Neutrophil (primary cell): ENCODE data around the gene KNCN.

Source experiments
- H3K27ac ChIP-seq: fragments of 200-600 bp; sonication (generic); 2 replicates; pipeline ENCODE4 v1.5.1; 2016; ENCODE audit warnings: mild to moderate bottlenecking, moderate library complexity
- H3K27me3 ChIP-seq: fragments of 200-600 bp; sonication (generic); 2 replicates; pipeline ENCODE4 v1.6.0; 2016; ENCODE audit warnings: mild to moderate bottlenecking
- H3K36me3 ChIP-seq: fragments of 200-600 bp; sonication (generic); 2 replicates; pipeline ENCODE4 v1.5.1; 2017
- H3K4me1 ChIP-seq, 2 experiments: fragments of 200-600 bp in 1 of 2; sonication (generic) in 1 of 2; 1 replicate in 1 of 2; 2 replicates in 1 of 2; pipeline versions ENCODE4 v1.5.1 to v1.6.1; 2013 to 2016; ENCODE audit warnings: low read depth in 1 of 2, low read length in 1 of 2, mild to moderate bottlenecking in 1 of 2, moderate library complexity in 1 of 2; ENCODE audit not compliant: control insufficient read depth in 1 of 2, insufficient read depth in 1 of 2
- H3K4me3 ChIP-seq, 2 experiments: fragments of 200-600 bp in 1 of 2; sonication (generic) in 1 of 2; 1 replicate in 1 of 2; 2 replicates in 1 of 2; pipeline ENCODE4 v1.5.1; 2013 to 2016; ENCODE audit warnings: low read depth in 1 of 2, low read length in 1 of 2, mild to moderate bottlenecking in 1 of 2, moderate library complexity in 1 of 2
- H3K9me3 ChIP-seq: fragments of 200-600 bp; sonication (generic); 2 replicates; pipeline ENCODE4 v1.5.1; 2016
- TF ChIP-seq, protein P1 (sequence below): fragments of 200-600 bp; sonication (generic); IDR thresholded peaks from 2 replicates; pipeline ENCODE4 v1.5.1; 2016; ENCODE audit warnings: antibody characterized with exemption

The KNCN gene

DNA sequence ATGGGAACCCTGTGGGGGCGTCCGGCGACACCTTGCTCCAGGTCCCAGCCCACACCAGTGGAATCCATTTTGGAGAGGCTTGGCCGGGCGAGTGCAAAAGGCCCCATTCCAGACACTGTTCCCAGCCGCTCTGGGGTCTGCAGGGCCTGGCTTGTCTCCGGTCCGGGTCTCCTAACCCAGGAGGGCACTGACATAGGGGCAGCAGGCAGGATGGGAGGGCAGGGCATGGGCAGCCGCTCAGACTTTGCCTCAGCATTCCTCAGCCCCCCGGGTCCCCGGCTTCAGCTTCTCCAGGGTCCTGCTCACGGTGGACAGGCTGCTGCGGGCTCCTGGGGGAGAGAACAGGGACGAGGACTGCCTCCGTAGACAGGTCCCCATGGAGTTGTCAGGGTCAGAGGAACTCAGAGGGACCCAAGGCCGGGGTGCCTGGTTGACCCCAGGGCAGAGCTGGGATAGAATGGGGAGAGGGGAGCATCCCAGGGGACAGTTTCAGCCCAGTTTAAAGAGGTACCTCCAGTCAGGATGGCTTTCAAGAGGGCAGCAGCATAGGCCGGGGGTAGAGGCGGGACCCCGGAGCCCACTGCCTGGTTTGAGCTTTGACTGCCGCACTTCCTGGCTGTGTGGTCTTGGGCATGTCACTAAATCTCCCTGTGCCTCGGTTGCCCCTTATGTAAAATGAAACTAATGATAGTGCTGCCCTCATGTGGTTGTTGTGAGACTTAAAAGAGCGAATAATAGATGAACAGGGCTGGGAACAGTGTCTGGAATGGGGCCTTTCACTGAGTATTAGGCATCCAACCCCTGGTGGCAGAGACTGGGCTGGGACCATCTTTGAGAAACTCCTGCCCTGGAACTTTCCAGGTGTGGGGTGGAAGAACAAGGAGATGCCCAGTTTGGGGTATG lies 3.7 kb downstream of the KNCN start:
- Histone ChIP-seq H3K9me3 (no peaks in the 10 kb centered on the region), H3K4me1 (no peaks in the 10 kb centered on the region), H3K27me3 (peaks cover 70% of the 10 kb centered on the region), H3K36me3 (no peaks in the 10 kb centered on the region), H3K27ac (no peak overlapping the region), H3K4me3 (no peak overlapping the region)
- TF ChIP-seq, protein P1, sequence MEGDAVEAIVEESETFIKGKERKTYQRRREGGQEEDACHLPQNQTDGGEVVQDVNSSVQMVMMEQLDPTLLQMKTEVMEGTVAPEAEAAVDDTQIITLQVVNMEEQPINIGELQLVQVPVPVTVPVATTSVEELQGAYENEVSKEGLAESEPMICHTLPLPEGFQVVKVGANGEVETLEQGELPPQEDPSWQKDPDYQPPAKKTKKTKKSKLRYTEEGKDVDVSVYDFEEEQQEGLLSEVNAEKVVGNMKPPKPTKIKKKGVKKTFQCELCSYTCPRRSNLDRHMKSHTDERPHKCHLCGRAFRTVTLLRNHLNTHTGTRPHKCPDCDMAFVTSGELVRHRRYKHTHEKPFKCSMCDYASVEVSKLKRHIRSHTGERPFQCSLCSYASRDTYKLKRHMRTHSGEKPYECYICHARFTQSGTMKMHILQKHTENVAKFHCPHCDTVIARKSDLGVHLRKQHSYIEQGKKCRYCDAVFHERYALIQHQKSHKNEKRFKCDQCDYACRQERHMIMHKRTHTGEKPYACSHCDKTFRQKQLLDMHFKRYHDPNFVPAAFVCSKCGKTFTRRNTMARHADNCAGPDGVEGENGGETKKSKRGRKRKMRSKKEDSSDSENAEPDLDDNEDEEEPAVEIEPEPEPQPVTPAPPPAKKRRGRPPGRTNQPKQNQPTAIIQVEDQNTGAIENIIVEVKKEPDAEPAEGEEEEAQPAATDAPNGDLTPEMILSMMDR, result no peak

DNA sequence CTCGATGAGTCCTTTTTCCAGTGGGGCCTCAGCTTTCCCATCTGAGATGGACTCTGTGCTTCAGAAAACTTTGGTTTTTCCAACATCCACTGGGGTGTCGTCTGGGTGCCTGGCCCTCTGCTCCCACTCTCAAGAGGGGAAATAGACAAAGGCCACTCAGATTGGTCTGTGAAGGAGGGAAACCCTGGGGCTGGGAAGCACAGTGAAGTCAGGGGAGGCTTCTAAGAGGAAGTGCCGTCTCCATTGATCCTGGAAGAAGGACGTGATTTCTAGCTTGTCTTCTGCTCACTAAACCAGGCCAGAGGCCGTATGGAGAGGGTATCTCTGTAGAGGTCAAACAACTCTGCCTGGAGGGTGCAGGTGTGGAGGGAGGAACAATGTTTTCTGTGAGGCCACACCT lies 5.2 kb downstream of the KNCN start:
- TF ChIP-seq, protein P1, result no peak
- H3K27ac ChIP-seq, result no peak overlapping the region

DNA sequence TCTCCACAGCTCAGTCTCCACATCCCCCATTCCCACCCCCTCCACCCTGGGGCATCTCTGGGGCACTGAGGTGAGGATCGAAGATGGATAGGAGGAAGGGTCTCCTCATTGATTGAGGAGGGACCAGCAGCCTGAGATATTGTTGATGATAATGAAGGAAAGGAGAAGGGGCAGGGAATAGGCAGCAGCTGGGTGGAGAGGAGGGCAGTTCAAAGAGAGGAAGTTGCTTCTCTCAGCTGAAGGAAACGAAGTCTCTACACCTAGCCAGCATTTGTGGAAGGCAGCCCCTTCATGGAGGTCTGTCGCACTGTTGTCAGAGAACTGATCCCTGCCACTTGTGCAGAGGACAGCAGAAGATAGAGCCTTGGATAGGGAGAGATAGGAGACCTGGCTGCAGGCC lies 5.7 kb downstream of the KNCN start:
- TF ChIP-seq, protein P1, result no peak
- H3K4me1 ChIP-seq, result no peaks in the 10 kb centered on the region
- H3K27me3 ChIP-seq, result peaks cover 82% of the 10 kb centered on the region
- H3K9me3 ChIP-seq, result no peaks in the 10 kb centered on the region
- H3K36me3 ChIP-seq, result no peaks in the 10 kb centered on the region
- no peak overlapping the region for H3K27ac ChIP-seq
- H3K4me3 ChIP-seq, result no peak overlapping the region

More for the DNA sequence above, 5.2 kb downstream of the KNCN start:
- Histone ChIP-seq H3K4me3 (no peak overlapping the region), H3K4me1 (no peaks in the 10 kb centered on the region), H3K9me3 (no peaks in the 10 kb centered on the region), H3K36me3 (no peaks in the 10 kb centered on the region), H3K27me3 (peaks cover 82% of the 10 kb centered on the region)

DNA sequence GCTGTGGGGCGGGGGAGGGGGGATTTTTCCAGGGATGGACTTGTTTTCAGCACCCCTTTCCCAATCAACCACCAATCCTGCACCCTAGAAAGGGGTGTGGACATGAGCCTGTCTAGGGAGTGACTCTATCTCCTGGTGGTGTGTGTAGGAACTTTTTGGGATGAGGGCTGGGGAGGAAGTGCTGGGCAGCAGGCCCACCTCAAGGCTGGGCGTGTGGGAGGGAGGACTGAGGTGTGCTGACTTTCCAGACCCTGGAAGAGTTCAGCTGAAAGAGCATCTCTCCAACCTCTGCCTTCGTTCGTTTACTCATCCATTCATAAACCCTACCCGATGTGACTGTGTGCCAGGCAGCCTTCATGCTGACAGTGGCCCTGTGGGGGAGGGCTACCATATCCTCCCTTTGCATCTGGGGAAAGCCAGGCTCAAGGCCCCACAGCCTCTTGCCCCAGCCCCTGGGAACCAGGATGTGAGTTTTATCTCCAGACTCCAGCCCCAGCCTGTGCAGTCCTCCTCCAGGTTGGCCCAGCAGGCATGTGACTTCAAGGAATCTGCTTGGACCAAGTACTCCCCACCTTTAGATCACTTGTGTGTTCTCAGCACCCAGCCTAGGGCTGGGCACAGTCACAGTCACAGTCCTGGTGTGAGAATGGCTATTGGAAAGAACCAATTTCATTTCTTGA lies 6.7 kb downstream of the KNCN start:
- TF ChIP-seq, protein P1, result no peak
- Histone ChIP-seq H3K27ac (no peak overlapping the region), H3K36me3 (no peaks in the 10 kb centered on the region), H3K4me1 (no peaks in the 10 kb centered on the region), H3K4me3 (no peak overlapping the region), H3K9me3 (no peaks in the 10 kb centered on the region), H3K27me3 (peaks cover 80% of the 10 kb centered on the region)

DNA sequence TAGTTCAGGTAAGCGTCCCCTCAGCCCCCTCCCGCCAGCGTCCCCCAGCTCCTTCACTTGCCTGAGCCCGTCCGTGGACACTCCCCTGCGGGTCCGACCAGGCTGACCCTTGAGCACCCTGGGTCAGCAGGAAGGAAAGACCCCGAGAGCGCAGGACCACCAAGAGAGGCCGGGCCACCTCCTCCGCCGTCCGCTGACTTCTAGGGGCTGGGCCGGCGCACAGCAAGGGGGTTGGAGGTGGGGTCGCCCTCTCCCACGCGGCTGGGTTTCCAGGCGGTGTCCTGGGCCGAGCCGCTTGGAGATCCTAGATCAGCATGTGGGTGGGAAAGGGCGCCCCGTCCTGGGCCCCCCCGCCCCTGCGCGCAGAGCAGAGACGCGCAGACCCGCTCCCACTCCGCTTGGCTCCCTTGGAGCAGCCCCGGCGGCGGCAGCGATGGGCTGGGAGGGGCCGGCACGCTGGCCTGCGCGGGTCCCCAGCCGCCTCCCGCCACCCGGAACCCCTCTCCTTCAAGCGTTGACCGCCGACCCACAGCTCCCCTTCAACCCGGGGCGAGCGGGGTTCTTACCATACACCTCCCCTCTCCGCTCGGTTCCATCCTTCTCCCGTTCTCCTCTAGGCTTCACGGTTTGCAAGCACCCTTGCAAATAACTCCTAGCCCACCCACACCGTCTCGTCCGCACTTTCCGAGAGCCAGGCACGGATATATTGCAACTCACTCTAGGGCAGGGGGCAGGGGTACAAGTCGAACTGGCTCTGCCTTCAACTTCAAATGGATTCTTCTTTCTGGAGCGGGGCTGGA lies 7.5 kb downstream of the KNCN start:
- H3K4me1 ChIP-seq, result no peaks in the 10 kb centered on the region
- TF ChIP-seq, protein P1, result no peak
- H3K4me3 ChIP-seq, result no peak overlapping the region
- peaks cover 80% of the 10 kb centered on the region for H3K27me3 ChIP-seq
- no peaks in the 10 kb centered on the region for H3K9me3 ChIP-seq
- no peaks in the 10 kb centered on the region for H3K36me3 ChIP-seq
- H3K27ac ChIP-seq, result no peak overlapping the region
